CD14-positive monocyte (primary cell): ENCODE results near the gene MPC1L. TPM values are rescaled to one million over a fixed set of nuclear protein-coding genes. Genes with fewer than 3 reads are reported as not detected.

Source experiments
- DNase-seq, 3 donors: peaks; one replicate each; pipeline ENCODE4 v3.0.0-alpha.2; 2011 to 2022
- H2AFZ ChIP-seq: 2 replicates; pipeline ENCODE4 v1.6.0; 2012; ENCODE audit warnings: mild to moderate bottlenecking, low read depth, low read length, inconsistent platforms; ENCODE audit not compliant: insufficient read depth, poor library complexity, severe bottlenecking
- H3K27ac ChIP-seq, 2 donors: 1 replicate in 1 of 2; 2 replicates in 1 of 2; pipeline ENCODE4 v1.5.1; 2012 to 2013; ENCODE audit warnings: low read length in 2 of 2, control low read depth in 1 of 2, inconsistent platforms in 1 of 2, low read depth in 1 of 2, mild to moderate bottlenecking in 1 of 2
- H3K27me3 ChIP-seq, 2 donors: one replicate each; pipeline versions ENCODE4 v1.6.0 to v1.6.1; 2011 to 2013; ENCODE audit warnings: low read length in 2 of 2; ENCODE audit not compliant: control insufficient read depth in 2 of 2, insufficient read depth in 2 of 2
- H3K36me3 ChIP-seq, 2 donors: replicated peaks in 1 of 2; 1 replicate in 1 of 2; 2 replicates in 1 of 2; pipeline versions ENCODE4 v1.5.1 to v1.6.1; 2012 to 2013; ENCODE audit warnings: low read length in 2 of 2, control low read depth in 1 of 2, inconsistent platforms in 1 of 2, mild to moderate bottlenecking in 1 of 2; ENCODE audit not compliant: insufficient read depth in 2 of 2, control insufficient read depth in 1 of 2
- H3K4me1 ChIP-seq, 2 donors: 1 replicate in 1 of 2; 2 replicates in 1 of 2; pipeline versions ENCODE4 v1.5.1 to v1.6.1; 2012 to 2013; ENCODE audit warnings: low read length in 2 of 2, control low read depth in 1 of 2, inconsistent platforms in 1 of 2, mild to moderate bottlenecking in 1 of 2, moderate library complexity in 1 of 2; ENCODE audit not compliant: insufficient read depth in 2 of 2, control insufficient read depth in 1 of 2
- H3K4me2 ChIP-seq: replicated peaks from 2 replicates; pipeline ENCODE3; 2012; ENCODE audit warnings: low read length, moderate library complexity, mild to moderate bottlenecking; ENCODE audit not compliant: poor library complexity, severe bottlenecking; ENCODE audit errors: extremely low read depth
- H3K4me3 ChIP-seq, 3 experiments: fragments of 200-600 bp in 1 of 3; sonication (generic) in 1 of 3; replicated peaks in 1 of 3; 1 replicate in 2 of 3; 2 replicates in 1 of 3; pipeline ENCODE4 v1.5.1; 2011 to 2013; ENCODE audit warnings: low read length in 3 of 3, mild to moderate bottlenecking in 3 of 3, control low read depth in 2 of 3, low read depth in 2 of 3, inconsistent platforms in 1 of 3, moderate library complexity in 1 of 3
- H3K79me2 ChIP-seq: 2 replicates; pipeline ENCODE4 v1.6.0; 2012; ENCODE audit warnings: mild to moderate bottlenecking, control low read depth, inconsistent platforms, low read length, moderate library complexity; ENCODE audit not compliant: insufficient read depth
- H3K9ac ChIP-seq: 2 replicates; pipeline ENCODE4 v1.6.0; 2017; ENCODE audit warnings: low read length, mild to moderate bottlenecking; ENCODE audit not compliant: insufficient read depth, poor library complexity, severe bottlenecking
- H3K9me3 ChIP-seq, 2 donors: replicated peaks in 1 of 2; 1 replicate in 1 of 2; 2 replicates in 1 of 2; pipeline versions ENCODE4 v1.5.1 to v1.6.1; 2012 to 2013; ENCODE audit warnings: low read length in 2 of 2, control low read depth in 1 of 2; ENCODE audit not compliant: control insufficient read depth in 1 of 2, insufficient read depth in 1 of 2
- H4K20me1 ChIP-seq: 2 replicates; pipeline ENCODE4 v1.6.0; 2012; ENCODE audit warnings: mild to moderate bottlenecking, low read length, control low read depth, moderate library complexity; ENCODE audit not compliant: insufficient read depth
- H3K27ac Mint-ChIP-seq, 7 donors: one replicate each; pipeline ENCODE4 v1.8.0; 2020; ENCODE audit warnings: mild to moderate bottlenecking in 7 of 7, mixed read lengths in 7 of 7, moderate library complexity in 6 of 7, inconsistent platforms in 2 of 7
- H3K27me3 Mint-ChIP-seq, 3 donors: one replicate each; pipeline ENCODE4 v1.8.0; 2021 to 2022; ENCODE audit warnings: low read depth in 3 of 3, mild to moderate bottlenecking in 3 of 3, mixed read lengths in 3 of 3, moderate library complexity in 3 of 3, inconsistent platforms in 1 of 3
- H3K36me3 Mint-ChIP-seq, 2 donors: one replicate each; pipeline ENCODE4 v1.8.0; 2020; ENCODE audit warnings: mixed read lengths in 2 of 2, inconsistent platforms in 1 of 2, mild to moderate bottlenecking in 1 of 2
- H3K4me1 Mint-ChIP-seq: one replicate; pipeline ENCODE4 v1.8.0; 2020; ENCODE audit warnings: mild to moderate bottlenecking, mixed read lengths
- H3K4me3 Mint-ChIP-seq, 2 donors: one replicate each; pipeline ENCODE4 v1.8.0; 2020; ENCODE audit warnings: mild to moderate bottlenecking in 2 of 2, mixed read lengths in 2 of 2, moderate library complexity in 1 of 2
- H3K9me3 Mint-ChIP-seq, 7 donors: one replicate each; pipeline ENCODE4 v1.8.0; 2020 to 2022; ENCODE audit warnings: mixed read lengths in 7 of 7, mild to moderate bottlenecking in 6 of 7, moderate library complexity in 6 of 7, inconsistent platforms in 2 of 7
- CTCF ChIP-seq: fragments of 200-600 bp; IDR thresholded peaks from one replicate; pipeline ENCODE4 v1.8.0; 2022; ENCODE audit warnings: antibody characterized with exemption, mild to moderate bottlenecking
- WGBS: methylation state at CpG from one replicate; pipeline ENCODE4 v1.1.5; 2013; ENCODE audit warnings: missing lambda C conversion rate; ENCODE audit not compliant: insufficient coverage; 5-methylcytosine and 5-hydroxymethylcytosine counted together
- intact Hi-C, 2 donors: fragments of 100-400 bp; cut with micrococcal nuclease; formaldehyde crosslinking; loops; one replicate each; pipeline versions ENCODE4 v1.15.0 to v1.15.1; 2023
- polyA plus RNA-seq, 3 donors: library from polyadenylated mRNA; depleted of rRNA in 1 of 3; unstranded in 2 of 3; stranded (reverse) in 1 of 3; fragments of 300-500 nt in 2 of 3; fragments of >200 nt in 1 of 3; fragmentation: Illumina TruSeq in 2 of 3; gene quantifications; 1 replicate in 2 of 3; 2 replicates in 1 of 3; pipeline ENCODE4 v1.2.3, GENCODE V29; 2012 to 2021

MPC1L gene
- polyA plus RNA-seq, 3 donors = not detected

- H2AFZ ChIP-seq = no peak overlapping the region
- 100% methylated on average over 1 of the region's 7 CpGs for WGBS
- no peak overlapping the region for H3K4me2 ChIP-seq
- intact Hi-C loops = no loop called here
- H3K9me3 ChIP-seq = no peaks in the 10 kb centered on the region
- H3K79me2 ChIP-seq = no peaks in the 10 kb centered on the region
- Mint-ChIP-seq H3K4me1 (no peaks in the 10 kb centered on the region), H3K9me3 (peaks cover 0 to 2% (median 0%) of the 10 kb centered on the region in 7 donors), H3K36me3 (no peaks in the 10 kb centered on the region), H3K27me3 (peaks cover 0 to 36% (median 1%) of the 10 kb centered on the region in 3 donors), H3K27ac (no peak overlapping the region), H3K4me3 (no peak overlapping the region)
- H3K9ac ChIP-seq = no peak overlapping the region
- H3K36me3 ChIP-seq = no peaks in the 10 kb centered on the region
- H3K4me1 ChIP-seq = no peaks in the 10 kb centered on the region
- peaks cover 0 to 19% of the 10 kb centered on the region in 2 donors for H3K27me3 ChIP-seq
- H4K20me1 ChIP-seq = no peaks in the 10 kb centered on the region
- no peak overlapping the region for H3K27ac ChIP-seq
- TF ChIP-seq CTCF = no peak
- no peak for DNase-seq
- no peak overlapping the region for H3K4me3 ChIP-seq
Observed at GRCh38 chrX:40617566-40617965, 5.7 kb upstream of the MPC1L start.

GRCh38 chrX:40622479-40623138 lies 619 bp upstream of the MPC1L start:
- Histone ChIP-seq H3K9me3 (peaks cover 7 to 16% of the 10 kb centered on the region in 2 donors), H3K9ac (no peak overlapping the region), H3K27ac (no peak overlapping the region), H3K4me1 (no peaks in the 10 kb centered on the region), H3K36me3 (peaks cover 7 to 25% of the 10 kb centered on the region in 2 donors), H4K20me1 (peaks cover 20% of the 10 kb centered on the region), H2AFZ (no peak overlapping the region), H3K4me3 (no peak overlapping the region), H3K27me3 (peaks cover 0 to 2% of the 10 kb centered on the region in 2 donors), H3K4me2 (no peak overlapping the region), H3K79me2 (no peaks in the 10 kb centered on the region)
- Mint-ChIP-seq H3K9me3 (peaks cover 0 to 24% (median 13%) of the 10 kb centered on the region in 7 donors), H3K27ac (no peak overlapping the region), H3K4me3 (no peak overlapping the region), H3K4me1 (no peaks in the 10 kb centered on the region), H3K36me3 (peaks cover 7 to 26% of the 10 kb centered on the region in 2 donors), H3K27me3 (peaks cover 0 to 34% (median 0%) of the 10 kb centered on the region in 3 donors)
- DNase-seq = no peak
- 94% methylated on average over 12 of the region's 18 CpGs for WGBS
- TF ChIP-seq CTCF = no peak
- intact Hi-C loops = no loop called here
